H1 (cell line): ENCODE results near the gene TP63. TPM values are rescaled to one million over a fixed set of nuclear protein-coding genes. Genes with fewer than 3 reads are reported as not detected.

Source experiments
- CTCF ChIA-PET: fragments of 300-600 bp; sonication (Branson Sonifier 250); formaldehyde crosslinking; loops from one replicate; lab custom pipeline; 2021; ENCODE audit not compliant: partially characterized antibody; lab: Charles Lee
- POLR2A ChIA-PET: fragments of 300-600 bp; sonication (Branson Sonifier 250); formaldehyde crosslinking; loops from one replicate; lab custom pipeline; 2021; ENCODE audit warnings: inconsistent platforms; ENCODE audit not compliant: partially characterized antibody; lab: Charles Lee
- DNase-seq, 2 experiments: peaks; one replicate each; pipeline versions ENCODE4 v3.0.0 to v3.0.0-alpha.2; 2010 to 2022; ENCODE audit warnings: low spot score in 2 of 2, low read depth in 1 of 2, mixed read lengths in 1 of 2
- FAIRE-seq: peaks from 2 replicates; lab custom pipeline; 2011; peaks lifted over from hg19 to GRCh38; lab: Jason Lieb, UNC
- H2AFZ ChIP-seq: 2 replicates; pipeline ENCODE4 v1.8.1; 2012; ENCODE audit warnings: low read length, inconsistent platforms
- H2AK5ac ChIP-seq: 2 replicates; pipeline ENCODE4 v1.6.1; 2013; ENCODE audit warnings: low read depth, low read length
- H2BK120ac ChIP-seq: replicated peaks from 2 replicates; pipeline ENCODE3; 2013; ENCODE audit warnings: low read depth, low read length, inconsistent platforms
- H2BK12ac ChIP-seq: 2 replicates; pipeline ENCODE4 v1.6.1; 2013; ENCODE audit warnings: low read depth, low read length
- H2BK15ac ChIP-seq: 2 replicates; pipeline ENCODE4 v1.6.1; 2013; ENCODE audit warnings: low read length
- H2BK20ac ChIP-seq: 2 replicates; pipeline ENCODE4 v1.6.1; 2013; ENCODE audit warnings: low read length
- H2BK5ac ChIP-seq: 2 replicates; pipeline ENCODE4 v1.6.1; 2013; ENCODE audit warnings: low read depth, low read length
- H3K14ac ChIP-seq: 2 replicates; pipeline ENCODE4 v1.6.1; 2013; ENCODE audit warnings: inconsistent platforms; ENCODE audit not compliant: insufficient read length
- H3K18ac ChIP-seq: 2 replicates; pipeline ENCODE4 v1.6.1; 2013; ENCODE audit warnings: low read length; ENCODE audit errors: extremely low read depth
- H3K23ac ChIP-seq: 2 replicates; pipeline ENCODE4 v1.6.1; 2013; ENCODE audit warnings: inconsistent platforms; ENCODE audit not compliant: insufficient read length
- H3K23me2 ChIP-seq: 2 replicates; pipeline ENCODE4 v1.6.1; 2013; ENCODE audit warnings: low read depth, low read length
- H3K27ac ChIP-seq: 2 replicates; pipeline ENCODE4 v1.6.1; 2011; ENCODE audit warnings: low read depth, low read length, inconsistent platforms
- H3K27me3 ChIP-seq, 4 experiments: replicated peaks in 1 of 4; 1 replicate in 1 of 4; 2 replicates in 3 of 4; pipeline versions ENCODE4 v1.6.1 to v1.8.1; 2011 to 2013; ENCODE audit warnings: low read length in 3 of 4, mild to moderate bottlenecking in 3 of 4, inconsistent platforms in 2 of 4, mixed read lengths in 2 of 4, moderate library complexity in 1 of 4; ENCODE audit not compliant: control insufficient read depth in 3 of 4, insufficient read depth in 3 of 4; ENCODE audit errors: extremely low read depth in 1 of 4
- H3K36me3 ChIP-seq, 4 experiments: 2 replicates each; pipeline versions ENCODE4 v1.6.1 to v1.8.1; 2011 to 2013; ENCODE audit warnings: mild to moderate bottlenecking in 4 of 4, low read length in 3 of 4, moderate library complexity in 2 of 4, control low read depth in 1 of 4, inconsistent platforms in 1 of 4; ENCODE audit not compliant: insufficient read depth in 4 of 4, control insufficient read depth in 2 of 4
- H3K4ac ChIP-seq: replicated peaks from 2 replicates; pipeline ENCODE3; 2013; ENCODE audit warnings: low read length, low read depth, mixed read lengths, inconsistent platforms; ENCODE audit not compliant: insufficient read length
- H3K4me1 ChIP-seq, 4 experiments: replicated peaks in 1 of 4; 1 replicate in 1 of 4; 2 replicates in 3 of 4; pipeline versions ENCODE4 v1.6.1 to v1.8.1; 2011 to 2013; ENCODE audit warnings: low read length in 3 of 4, inconsistent platforms in 2 of 4, mixed read lengths in 1 of 4; ENCODE audit not compliant: insufficient read depth in 4 of 4, control insufficient read depth in 3 of 4
- H3K4me2 ChIP-seq, 2 experiments: 2 replicates each; pipeline versions ENCODE4 v1.6.1 to v1.8.1; 2011 to 2013; ENCODE audit warnings: low read depth in 2 of 2, low read length in 2 of 2, control low read depth in 1 of 2, inconsistent platforms in 1 of 2, mild to moderate bottlenecking in 1 of 2; ENCODE audit not compliant: insufficient read depth in 1 of 2
- H3K4me3 ChIP-seq, 4 experiments: fragments of 200-600, 300-600 bp in 1 of 4; sonication (generic), shearing (Covaris generic), sonication (Bioruptor Twin) in 1 of 4; 2 replicates each; pipeline versions ENCODE4 v1.5.1 to v1.8.1; 2011 to 2016; ENCODE audit warnings: low read length in 4 of 4, low read depth in 3 of 4, control low read depth in 2 of 4, inconsistent platforms in 2 of 4, mild to moderate bottlenecking in 2 of 4, mixed read lengths in 1 of 4, moderate library complexity in 1 of 4; ENCODE audit not compliant: insufficient read depth in 2 of 4; ENCODE audit errors: extremely low read depth in 1 of 4
- H3K56ac ChIP-seq: replicated peaks from 2 replicates; pipeline ENCODE3; 2013; ENCODE audit warnings: low read depth, mild to moderate bottlenecking, mixed read lengths, low read length, inconsistent platforms; ENCODE audit not compliant: insufficient read length
- H3K79me1 ChIP-seq: 2 replicates; pipeline ENCODE4 v1.6.1; 2013; ENCODE audit warnings: low read depth, low read length, control low read depth
- H3K79me2 ChIP-seq, 2 experiments: 2 replicates each; pipeline versions ENCODE4 v1.6.1 to v1.8.1; 2012 to 2013; ENCODE audit warnings: low read length in 2 of 2, mild to moderate bottlenecking in 2 of 2, inconsistent platforms in 1 of 2; ENCODE audit not compliant: insufficient read depth in 2 of 2, control insufficient read depth in 1 of 2
- H3K9ac ChIP-seq, 4 experiments: replicated peaks in 1 of 4; 1 replicate in 1 of 4; 2 replicates in 3 of 4; pipeline versions ENCODE4 v1.6.1 to v1.8.1; 2011 to 2013; ENCODE audit warnings: low read depth in 3 of 4, low read length in 3 of 4, control low read depth in 2 of 4, mild to moderate bottlenecking in 2 of 4, moderate library complexity in 2 of 4, inconsistent platforms in 1 of 4; ENCODE audit errors: extremely low read depth in 1 of 4
- H3K9me3 ChIP-seq, 2 experiments: 2 replicates each; pipeline versions ENCODE4 v1.6.1 to v1.8.1; 2012 to 2013; ENCODE audit warnings: mild to moderate bottlenecking in 2 of 2, moderate library complexity in 2 of 2, control low read depth in 1 of 2, inconsistent platforms in 1 of 2, low read depth in 1 of 2, low read length in 1 of 2, mixed read lengths in 1 of 2; ENCODE audit not compliant: insufficient read depth in 2 of 2
- H4K20me1 ChIP-seq, 2 experiments: replicated peaks in 1 of 2; 2 replicates each; pipeline versions ENCODE3 to v1.8.1; 2011 to 2013; ENCODE audit warnings: inconsistent platforms in 2 of 2, low read length in 2 of 2, mild to moderate bottlenecking in 1 of 2; ENCODE audit not compliant: insufficient read depth in 2 of 2, control insufficient read depth in 1 of 2
- H4K5ac ChIP-seq: 2 replicates; pipeline ENCODE4 v1.6.1; 2013; ENCODE audit warnings: low read length, low read depth, mixed read lengths, inconsistent platforms; ENCODE audit not compliant: insufficient read length
- H4K8ac ChIP-seq: 2 replicates; pipeline ENCODE4 v1.8.0; 2013; ENCODE audit warnings: mild to moderate bottlenecking, moderate library complexity, low read length, inconsistent platforms; ENCODE audit not compliant: insufficient read depth; ENCODE audit errors: extremely low read depth
- H4K91ac ChIP-seq: replicated peaks from 2 replicates; pipeline ENCODE3; 2013; ENCODE audit warnings: low read length, mixed read lengths, inconsistent platforms; ENCODE audit not compliant: insufficient read length
- BCL11A ChIP-seq, 2 experiments: IDR thresholded peaks; one replicate each; pipeline ENCODE4 v1.6.1; 2011; ENCODE audit warnings: low read depth in 2 of 2, low read length in 2 of 2, mild to moderate bottlenecking in 2 of 2
- EGR1 ChIP-seq: IDR thresholded peaks from 2 replicates; pipeline ENCODE4 v1.6.1; 2011; ENCODE audit warnings: low read depth, low read length, borderline replicate concordance
- GABPA ChIP-seq: IDR thresholded peaks from 2 replicates; pipeline ENCODE4 v1.6.1; 2011; ENCODE audit warnings: mild to moderate bottlenecking, low read length, moderate library complexity, borderline replicate concordance; ENCODE audit not compliant: insufficient read depth
- GTF2F1 ChIP-seq: IDR thresholded peaks from 2 replicates; pipeline ENCODE4 v1.6.1; 2012; ENCODE audit warnings: low read depth, low read length, improper control_type of control experiment, borderline replicate concordance
- HDAC2 ChIP-seq, 2 experiments: fragments of 300-600 bp in 1 of 2; sonication (generic) in 1 of 2; IDR thresholded peaks; 2 replicates each; pipeline ENCODE4 v1.6.1; 2011 to 2012; ENCODE audit warnings: low read depth in 2 of 2, low read length in 2 of 2, mild to moderate bottlenecking in 2 of 2, moderate library complexity in 2 of 2, borderline replicate concordance in 1 of 2, inconsistent platforms in 1 of 2
- KDM4A ChIP-seq: IDR thresholded peaks from one replicate; pipeline ENCODE4 v1.7.1; 2012; ENCODE audit warnings: low read depth, mild to moderate bottlenecking, moderate library complexity, low read length, inconsistent platforms; ENCODE audit not compliant: severe bottlenecking
- NRF1 ChIP-seq: IDR thresholded peaks from 2 replicates; pipeline ENCODE4 v1.6.1; 2011; ENCODE audit warnings: mild to moderate bottlenecking, low read depth, low read length, improper control_type of control experiment
- RNF2 ChIP-seq: fragments of 200-900, 300-1000 bp; sonication (generic); IDR thresholded peaks from 2 replicates; pipeline ENCODE4 v1.7.1; 2016; ENCODE audit warnings: borderline replicate concordance, low read depth, mild to moderate bottlenecking, antibody characterized with exemption, low read length; ENCODE audit not compliant: poor library complexity, severe bottlenecking; ENCODE audit errors: missing control alignments
- SP4 ChIP-seq: IDR thresholded peaks from 2 replicates; pipeline ENCODE4 v1.6.1; 2012; ENCODE audit warnings: low read length, inconsistent platforms
- TEAD4 ChIP-seq: IDR thresholded peaks from 2 replicates; pipeline ENCODE4 v1.6.1; 2012; ENCODE audit warnings: low read depth, low read length, inconsistent platforms, mixed read lengths
- WGBS, 2 experiments: shearing (Covaris generic) in 1 of 2; methylation state at CpG; one replicate each; pipeline versions ENCODE4 v1.1.6 to v1.1.7; 2013 to 2015; ENCODE audit warnings: low lambda C conversion rate in 2 of 2, mixed read lengths in 2 of 2, inconsistent platforms in 1 of 2, low coverage in 1 of 2, missing lambda C conversion rate in 1 of 2; ENCODE audit not compliant: insufficient replicate concordance in 2 of 2, insufficient coverage in 1 of 2, insufficient read length in 1 of 2; ENCODE audit errors: extremely low coverage in 1 of 2, missing lambda C conversion rate in 1 of 2; 5-methylcytosine and 5-hydroxymethylcytosine counted together
- polyA plus RNA-seq, 7 experiments: library from polyadenylated mRNA; depleted of rRNA in 3 of 7; stranded (reverse) in 5 of 7; unstranded in 2 of 7; fragments of >200 nt in 5 of 7; fragments of 200-250 nt in 2 of 7; gene quantifications; 1 replicate in 5 of 7; 2 replicates in 1 of 7; 4 replicates in 1 of 7; pipeline versions ENCODE4 v1.2.1 to v1.2.3, GENCODE V29; 2011 to 2013; ENCODE audit warnings: missing spikeins in 2 of 7, mixed read lengths in 2 of 7
- total RNA-seq: library from RNA; stranded (reverse); fragmentation: NEBNext Ultra II Directional; extraction: Animal tissue kit (Norgen Biotek cat#: 25700); gene quantifications from 2 replicates; pipeline ENCODE4 v1.2.1, GENCODE V29; 2021
- TF ChIP-seq, protein P1 (sequence below): IDR thresholded peaks from 2 replicates; pipeline ENCODE4 v1.6.1; 2011; ENCODE audit warnings: low read length, improper control_type of control experiment
- TF ChIP-seq, protein P2 (sequence below): IDR thresholded peaks from 2 replicates; pipeline ENCODE4 v1.6.1; 2011; ENCODE audit warnings: low read depth, mild to moderate bottlenecking, low read length; ENCODE audit not compliant: insufficient read depth

Gene TP63
- total and polyA plus RNA-seq, 2 of the 8 experiments (the other 6 are each of a cell fraction or from before 2014, with no cell fraction given) = not detected

DNA sequence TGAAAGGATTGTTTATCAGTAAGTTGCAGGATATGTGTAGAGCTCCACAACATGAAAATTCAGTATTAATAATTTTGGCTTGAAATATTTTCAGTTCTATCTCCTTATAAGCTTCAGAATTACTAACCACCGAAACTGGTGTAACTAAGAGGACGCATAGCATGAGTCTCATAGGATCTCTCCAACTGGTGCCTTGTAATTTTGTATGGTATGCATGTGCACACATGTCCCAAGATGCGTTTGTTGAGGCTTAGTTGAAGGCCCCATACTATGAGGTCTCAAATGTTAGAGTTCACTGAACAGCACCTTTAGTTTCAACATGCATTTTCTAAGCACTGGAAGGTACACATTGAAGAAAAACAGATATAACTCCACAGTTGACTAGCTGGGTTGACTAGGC, 195.4 kb downstream of the TP63 start:
- Histone ChIP-seq H3K4me1 (no peaks in the 10 kb centered on the region), H3K9me3 (no peaks in the 10 kb centered on the region), H3K27ac (no peak overlapping the region), H3K36me3 (no peaks in the 10 kb centered on the region), H3K27me3 (no peaks in the 10 kb centered on the region), H2BK12ac (no peak overlapping the region), H3K4ac (no peak overlapping the region), H3K79me2 (no peaks in the 10 kb centered on the region), H2BK15ac (no peak overlapping the region), H3K4me3 (no peak overlapping the region), H3K4me2 (no peak overlapping the region), H3K9ac (no peak overlapping the region), H3K56ac (no peak overlapping the region), H4K8ac (no peak overlapping the region), H2AFZ (no peak overlapping the region), H4K5ac (no peak overlapping the region), H2BK5ac (no peak overlapping the region), H4K20me1 (no peaks in the 10 kb centered on the region), H3K23me2 (no peaks in the 10 kb centered on the region), H3K23ac (no peak overlapping the region), H3K79me1 (no peaks in the 10 kb centered on the region), H4K91ac (no peak overlapping the region), H2BK120ac (no peak overlapping the region), H3K18ac (no peak overlapping the region), H3K14ac (no peak overlapping the region), H2AK5ac (no peak overlapping the region), H2BK20ac (no peak overlapping the region)
- CTCF ChIA-PET = interaction anchor here (1.5 kb wide), 1 partner anchor 122 kb away, joined by 4 read pairs; no protein-coding TSS in a partner anchor
- 94% methylated on average over 3 of the region's 3 CpGs; no CpG with 5 or more reads in 1 of the 2 experiments for WGBS, 2 experiments
- no peak for DNase-seq
- no peak for FAIRE-seq
- POLR2A ChIA-PET = no interaction called here
- TF ChIP-seq GTF2F1 (no peak), TEAD4 (no peak), KDM4A (no peak), NRF1 (no peak), GABPA (no peak), HDAC2 (IDR thresholded peaks at IDR 0.05; ENCODE audit: borderline replicate concordance in 1 of 2, low read depth in 2 of 2, low read length in 2 of 2) (no peak), RNF2 (no peak), BCL11A (IDR thresholded peaks at IDR 0.05; ENCODE audit: low read depth in 2 of 2, low read length in 2 of 2) (no peak), SP4 (no peak), EGR1 (no peak)
- TF ChIP-seq, protein P1, sequence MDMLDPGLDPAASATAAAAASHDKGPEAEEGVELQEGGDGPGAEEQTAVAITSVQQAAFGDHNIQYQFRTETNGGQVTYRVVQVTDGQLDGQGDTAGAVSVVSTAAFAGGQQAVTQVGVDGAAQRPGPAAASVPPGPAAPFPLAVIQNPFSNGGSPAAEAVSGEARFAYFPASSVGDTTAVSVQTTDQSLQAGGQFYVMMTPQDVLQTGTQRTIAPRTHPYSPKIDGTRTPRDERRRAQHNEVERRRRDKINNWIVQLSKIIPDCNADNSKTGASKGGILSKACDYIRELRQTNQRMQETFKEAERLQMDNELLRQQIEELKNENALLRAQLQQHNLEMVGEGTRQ = no peak
- TF ChIP-seq, protein P2, sequence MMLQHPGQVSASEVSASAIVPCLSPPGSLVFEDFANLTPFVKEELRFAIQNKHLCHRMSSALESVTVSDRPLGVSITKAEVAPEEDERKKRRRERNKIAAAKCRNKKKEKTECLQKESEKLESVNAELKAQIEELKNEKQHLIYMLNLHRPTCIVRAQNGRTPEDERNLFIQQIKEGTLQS = no peak
